ENCODE measurements around the gene PTPRG. TPM values are rescaled to one million over a fixed set of nuclear protein-coding genes. Genes with fewer than 3 reads are reported as not detected.
A peak's percentile ranks its signal among the peaks of the same experiment; 100 is the strongest.

The PTPRG gene
- total and polyA plus RNA-seq, 10 of the 15 experiments (the other 5 are each of a cell fraction or from before 2014, with no cell fraction given), result 0.29 to 20.7 (median 1.4) TPM

- DNase-seq (ENCODE audit: low read depth, low spot score), result no peak
- CTCF ChIA-PET, result interaction anchor here (0.8 to 3.4 kb wide), 4 partner anchors 11 to 35 kb away, joined by 3 to 15 read pairs (median 4); no protein-coding TSS in a partner anchor
- no peak overlapping the region for H3K9ac ChIP-seq (ENCODE audit: control insufficient read depth, insufficient read depth, low read length)
- H3K4me2 ChIP-seq (ENCODE audit: control insufficient read depth, insufficient read depth), result no peak overlapping the region
- FAIRE-seq, result no peak
- TF ChIP-seq EGR1 (IDR thresholded peaks at IDR 0.05; ENCODE audit: borderline replicate concordance in 1 of 2, low read depth in 2 of 2, low read length in 2 of 2) (no peak), RAD51 (IDR thresholded peaks at IDR 0.05) (peak; percentile 32; the same call in 1 of the 2 replicates), BHLHE40 (IDR thresholded peaks at IDR 0.05; ENCODE audit: borderline replicate concordance in 1 of 2, low read depth in 2 of 2, low read length in 1 of 2) (peak in 1 of 2 experiments; percentile 27; a peak in 1 of 4 replicates), CHD2 (IDR thresholded peaks at IDR 0.05; ENCODE audit: borderline replicate concordance, low read depth, low read length) (no peak), SMC3 (IDR thresholded peaks at IDR 0.05; ENCODE audit: borderline replicate concordance, low read length) (no peak)
- no peaks in the 10 kb centered on the region; a peak in 1 of 4 replicates for H3K27me3 ChIP-seq (replicated peaks in 1 of 2; ENCODE audit: control insufficient read depth in 2 of 2, insufficient read depth in 2 of 2, low read length in 1 of 2)
- H3K27ac ChIP-seq (ENCODE audit: control insufficient read depth, insufficient read depth), result no peak overlapping the region
- SMC1A ChIA-PET (ENCODE audit: uncharacterized antibody, unreplicated experiment), result interaction anchor here (0.9 to 1.8 kb wide), 4 partner anchors 8 to 13 kb away, joined by 3 to 7 read pairs (median 5); no protein-coding TSS in a partner anchor
- H3K4me1 ChIP-seq (ENCODE audit: control insufficient read depth, insufficient read depth, low read length), result no peaks in the 10 kb centered on the region
- no peaks in the 10 kb centered on the region for H3K9me3 ChIP-seq (replicated peaks; ENCODE audit: control insufficient read depth, insufficient read depth, low read length)
- intact Hi-C loops (cut with micrococcal nuclease; ENCODE audit: unreplicated experiment) (no loop called here), in situ Hi-C loops (cut with MboI) (no loop called here)
- H3K36me3 ChIP-seq (ENCODE audit: control insufficient read depth in 2 of 2, insufficient read depth in 2 of 2, low read length in 1 of 2), result no peaks in the 10 kb centered on the region
- RAD21 ChIA-PET (ENCODE audit: unreplicated experiment), result interaction anchor here (1.5 to 1.8 kb wide), 2 partner anchors 13 to 44 kb away, joined by 4 to 5 read pairs; no protein-coding TSS in a partner anchor
- no peak overlapping the region for H3K4me3 ChIP-seq
- POLR2A ChIA-PET, result interaction anchor here (1.0 kb wide), 1 partner anchor 11 kb away, joined by 3 read pairs; no protein-coding TSS in a partner anchor
- WGBS (ENCODE audit: insufficient coverage, insufficient replicate concordance, low lambda C conversion rate, missing lambda C conversion rate), result 34% methylated on average over 9 of the region's 9 CpGs
- H3K79me2 ChIP-seq (ENCODE audit: control insufficient read depth, insufficient read depth, low read length), result no peaks in the 10 kb centered on the region
- H4K20me1 ChIP-seq (ENCODE audit: control insufficient read depth, insufficient read depth), result no peaks in the 10 kb centered on the region
- BruUV-seq (replicated peaks), result no TSS peak
- H2AFZ ChIP-seq (ENCODE audit: control insufficient read depth, low read depth, low read length), result no peak overlapping the region
- peak; percentile 37 for ATAC-seq
These were observed 341.7 kb downstream of the PTPRG start for GRCh38 chr3:61903074-61903473.
